ENCODE data around the gene CYP2W1.

Gene CYP2W1

GRCh38 chr7:967361-968082, 15.5 kb upstream of the CYP2W1 start:
- DNase-seq (ENCODE audit: low spot score): no peak

GRCh38 chr7:968205-969105, 14.5 kb upstream of the CYP2W1 start:
- DNase-seq (ENCODE audit: low spot score): no peak

- DNase-seq (ENCODE audit: low spot score): no peak
Measured at GRCh38 chr7:969403-969802, 13.6 kb upstream of the CYP2W1 start.

- no peak for DNase-seq (ENCODE audit: low spot score)
Measured at GRCh38 chr7:970744-971143, 12.2 kb upstream of the CYP2W1 start.

GRCh38 chr7:972110-972509, 10.9 kb upstream of the CYP2W1 start:
- DNase-seq (ENCODE audit: low spot score): no peak

- DNase-seq (ENCODE audit: low spot score): no peak
Measured at GRCh38 chr7:972676-973309, 10.2 kb upstream of the CYP2W1 start.

GRCh38 chr7:973312-973711, 9.7 kb upstream of the CYP2W1 start:
- DNase-seq (ENCODE audit: low spot score): no peak

- DNase-seq (ENCODE audit: low spot score): no peak
Measured at GRCh38 chr7:974172-974571, 8.8 kb upstream of the CYP2W1 start.

- peak; percentile 77 for DNase-seq (ENCODE audit: low spot score)
Measured at GRCh38 chr7:974820-975681, 7.9 kb upstream of the CYP2W1 start, which contains the start of gene COX19. Gene COX19, minus strand, starts transcription at chr7:975549. Its CDS starts 40 bp downstream, at chr7:975509.

- DNase-seq (ENCODE audit: low spot score): no peak
Measured at GRCh38 chr7:975702-976473, 7.1 kb upstream of the CYP2W1 start.

GRCh38 chr7:976901-977325, 6.1 kb upstream of the CYP2W1 start:
- no peak for DNase-seq (ENCODE audit: low spot score)

GRCh38 chr7:977326-978048, 5.5 kb upstream of the CYP2W1 start:
- peak; percentile 96 for DNase-seq (ENCODE audit: low spot score)

- DNase-seq (ENCODE audit: low spot score): no peak
Measured at GRCh38 chr7:978049-978346, 5.0 kb upstream of the CYP2W1 start.

GRCh38 chr7:978416-979091, 4.4 kb upstream of the CYP2W1 start:
- no peak for DNase-seq (ENCODE audit: low spot score)

- no peak for DNase-seq (ENCODE audit: low spot score)
Measured at GRCh38 chr7:979151-979550, 3.8 kb upstream of the CYP2W1 start.

- DNase-seq (ENCODE audit: low spot score): no peak
Measured at GRCh38 chr7:979886-980571, 3.0 kb upstream of the CYP2W1 start.

GRCh38 chr7:981793-982510, 1.0 kb upstream of the CYP2W1 start:
- DNase-seq (ENCODE audit: low spot score): no peak

GRCh38 chr7:982511-983003, 424 bp upstream of the CYP2W1 start:
- DNase-seq (ENCODE audit: low spot score): no peak
